A172 (cell line): ENCODE measurements around the gene CBX2. TPM values are rescaled to one million over a fixed set of nuclear protein-coding genes. Genes with fewer than 3 reads are reported as not detected.

ENCODE experiments used
- DNase-seq: peaks from one replicate; pipeline ENCODE4 v3.0.0-alpha.2; 2015; ENCODE audit warnings: low spot score
- total RNA-seq: library from RNA; depleted of rRNA; stranded (reverse); fragments of >200 nt; shearing (Covaris generic); gene quantifications from 2 replicates; pipeline ENCODE4 v1.2.3, GENCODE V29; 2014

The CBX2 gene
- total RNA-seq, 1 experiment from 2014 or later = 24.7 TPM

DNA sequence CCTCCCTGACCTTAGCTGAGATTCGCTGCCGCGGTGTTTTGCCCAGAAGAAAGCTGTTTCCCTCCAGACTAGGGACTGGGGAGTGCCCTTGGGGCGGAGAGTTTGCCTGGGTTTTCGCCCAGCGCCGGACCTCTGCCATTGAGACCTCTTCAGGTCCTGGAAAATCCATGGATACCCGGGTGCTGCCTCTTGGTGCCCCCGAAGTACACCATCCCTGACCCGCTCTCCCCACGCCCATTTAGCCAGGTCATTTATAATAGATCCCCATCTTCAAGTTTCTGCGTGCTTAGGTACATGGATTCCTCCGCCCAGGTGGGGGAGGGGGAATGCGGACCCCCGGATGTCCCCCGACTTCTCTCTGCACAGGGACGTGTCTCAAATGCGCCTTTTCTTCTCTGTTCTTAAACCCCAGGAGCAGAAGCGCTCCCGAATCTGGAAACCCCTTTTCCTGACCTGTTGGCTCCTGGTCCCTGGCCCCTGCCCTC lies 34.0 kb downstream of the CBX2 start:
- DNase-seq = no peak

DNA sequence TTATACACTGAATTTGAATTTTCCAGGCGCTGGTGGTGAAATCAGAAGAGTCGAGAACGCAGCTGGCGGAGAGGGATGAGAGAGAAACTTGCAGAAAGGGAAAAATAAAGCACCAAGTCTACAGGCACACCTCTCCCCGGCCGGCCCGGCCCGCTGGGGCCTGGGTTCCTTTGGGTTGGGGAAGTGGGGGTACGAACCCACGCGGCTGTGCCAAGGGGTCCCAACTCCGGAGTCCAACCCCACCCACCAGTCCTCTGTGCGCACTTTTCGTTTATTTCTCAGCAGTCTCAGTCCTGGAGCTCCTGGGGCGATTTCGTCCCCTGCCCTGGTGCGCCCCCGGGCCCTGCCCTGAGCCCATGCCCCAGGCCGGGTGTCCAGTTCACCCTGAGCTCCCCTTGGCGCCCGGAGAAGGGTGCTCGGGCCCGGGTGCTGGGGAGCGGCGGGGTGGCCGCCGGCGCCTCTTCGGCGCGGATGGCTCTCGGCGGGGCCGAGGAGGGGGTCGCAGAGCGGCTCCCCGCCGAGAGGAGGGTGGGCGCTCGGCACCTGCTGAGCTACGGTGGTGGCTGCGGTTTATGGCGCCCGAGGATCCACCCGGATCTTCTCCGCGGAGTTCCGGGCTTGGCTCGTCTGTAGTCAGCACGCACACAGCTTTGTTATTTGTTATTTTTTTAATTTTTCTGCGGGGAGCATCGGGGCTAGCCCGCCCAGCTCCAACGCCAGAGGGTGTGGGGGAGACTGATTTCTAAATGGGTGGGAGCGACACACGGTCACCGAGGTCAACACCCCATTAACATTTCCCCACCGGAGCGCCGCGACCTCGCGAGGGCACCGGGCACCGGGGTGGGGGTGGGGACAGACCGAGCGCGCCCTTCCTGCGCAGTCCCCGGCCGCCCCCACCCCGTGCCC lies 34.7 kb downstream of the CBX2 start:
- DNase-seq = no peak

DNA sequence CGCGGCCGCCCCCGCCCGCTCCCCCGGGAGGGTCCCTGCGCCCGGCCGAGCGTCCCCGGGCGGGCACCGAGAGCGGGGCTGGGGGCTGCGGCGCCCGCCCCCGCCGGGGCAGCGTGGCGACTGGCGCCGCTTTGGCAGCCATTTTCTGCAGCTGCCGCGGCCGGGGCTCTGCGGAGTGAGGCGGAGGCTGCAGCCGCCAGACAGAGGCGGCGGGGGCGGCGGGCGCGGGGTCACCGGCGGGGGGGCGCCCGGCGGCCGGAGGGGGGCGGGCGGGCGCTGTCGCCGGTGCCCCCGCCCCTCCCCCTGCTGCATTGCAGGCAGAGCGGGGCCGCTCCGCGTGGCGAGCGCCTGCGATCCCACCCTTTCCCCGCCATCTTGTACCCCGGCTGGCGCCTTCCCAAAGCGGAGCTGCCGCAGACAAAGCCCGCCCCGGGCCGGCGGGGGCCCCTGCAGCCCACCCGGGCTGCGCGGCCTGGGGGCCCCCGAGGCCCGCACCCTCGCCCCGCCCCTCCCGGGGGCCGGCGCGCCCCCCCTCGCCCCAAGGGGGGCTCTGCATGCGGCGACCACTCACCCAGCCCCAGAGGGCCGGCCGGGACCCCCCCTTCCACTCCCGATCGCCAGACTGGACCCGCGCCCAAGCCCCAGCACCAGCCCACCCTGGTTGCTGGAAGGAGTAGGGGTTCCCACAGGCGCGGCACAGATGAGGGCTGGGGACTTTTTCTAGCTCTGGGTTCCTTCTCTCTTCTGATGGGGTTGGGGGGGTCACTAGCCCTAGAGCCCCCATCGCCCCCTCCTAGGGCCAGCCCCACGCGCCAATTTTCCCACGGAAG lies 35.6 kb downstream of the CBX2 start:
- no peak for DNase-seq

DNA sequence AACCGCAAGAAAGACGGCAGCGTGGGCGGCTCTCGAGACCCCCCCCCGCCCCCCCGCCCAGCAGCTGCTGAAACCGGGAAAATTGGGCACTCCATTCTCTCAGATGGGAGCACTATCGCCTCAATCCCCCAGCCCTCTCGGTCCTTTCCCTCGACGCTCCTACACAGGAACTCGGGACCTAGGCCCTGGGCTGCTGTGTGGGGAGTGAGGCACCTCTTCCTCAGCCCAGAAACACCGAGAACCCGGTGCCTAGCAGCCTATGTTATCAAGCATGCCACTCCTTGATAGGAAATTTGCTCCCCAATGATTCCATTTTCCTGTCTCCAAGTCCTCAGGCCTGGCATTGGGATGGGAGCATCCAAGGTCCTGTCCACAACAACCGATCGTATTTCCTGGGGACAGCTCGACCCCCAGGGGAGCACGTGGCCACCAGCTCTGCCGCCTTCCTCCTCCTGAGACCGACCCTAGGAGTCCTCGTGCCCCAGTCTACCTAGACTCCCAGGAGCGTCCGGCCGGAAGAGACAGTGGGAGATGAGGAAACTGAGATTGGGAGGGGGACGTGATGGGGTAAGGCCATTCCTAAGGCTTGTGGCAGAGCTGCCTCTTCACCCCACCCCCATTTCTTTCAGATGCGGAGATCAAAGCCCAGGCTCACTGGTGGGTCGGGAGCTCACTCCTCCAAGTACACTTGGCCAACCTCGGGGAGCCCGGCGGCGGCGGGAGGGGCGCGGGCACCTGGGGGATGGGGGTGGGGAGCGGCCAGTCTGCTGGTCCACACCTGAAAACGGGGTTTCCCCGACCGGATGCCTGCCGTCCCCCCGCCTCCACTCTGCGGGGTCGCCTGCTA lies 36.4 kb downstream of the CBX2 start:
- no peak for DNase-seq

DNA sequence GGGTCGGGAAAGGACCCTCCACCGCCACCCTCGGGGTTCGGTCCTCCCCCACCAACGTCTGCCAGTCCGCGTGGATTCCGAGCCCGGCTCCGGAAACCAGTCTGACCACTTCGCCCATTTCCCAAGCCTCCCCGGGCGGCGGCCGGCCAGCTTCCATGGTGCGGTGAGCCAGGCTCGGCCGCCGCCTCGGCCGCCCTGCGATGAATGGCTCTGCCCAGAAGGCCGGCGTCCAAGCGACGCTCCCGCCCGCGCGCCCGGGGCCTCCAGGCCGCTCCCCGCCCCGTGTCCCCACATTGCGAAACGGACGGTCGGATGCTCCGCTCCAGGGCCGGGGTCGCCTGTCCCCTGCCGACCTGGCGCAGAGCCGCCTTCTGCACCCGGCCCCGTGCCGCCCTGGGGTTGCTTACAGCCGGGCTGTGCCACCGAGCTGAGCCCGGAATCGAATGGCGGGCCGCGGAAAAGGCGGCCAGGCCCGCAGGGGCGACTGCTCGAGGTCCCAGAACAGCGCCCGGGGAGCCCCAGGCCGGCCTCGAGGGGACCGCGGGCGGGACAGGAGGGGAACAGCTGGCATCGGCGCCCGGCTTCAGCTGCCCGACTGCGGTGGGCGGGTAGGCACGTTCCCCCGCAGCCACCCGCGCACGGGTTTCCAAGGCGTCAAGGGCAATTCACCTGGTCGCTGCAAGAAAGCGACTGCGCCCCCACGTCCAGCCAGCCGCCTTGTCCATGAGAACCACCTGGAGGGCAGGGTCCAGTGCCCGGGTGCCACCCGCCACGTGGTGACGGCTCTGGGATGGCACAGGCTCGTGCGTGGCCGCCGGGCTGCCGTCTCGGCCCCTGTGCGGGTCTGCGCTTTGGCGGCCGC lies 37.3 kb downstream of the CBX2 start:
- DNase-seq = no peak

DNA sequence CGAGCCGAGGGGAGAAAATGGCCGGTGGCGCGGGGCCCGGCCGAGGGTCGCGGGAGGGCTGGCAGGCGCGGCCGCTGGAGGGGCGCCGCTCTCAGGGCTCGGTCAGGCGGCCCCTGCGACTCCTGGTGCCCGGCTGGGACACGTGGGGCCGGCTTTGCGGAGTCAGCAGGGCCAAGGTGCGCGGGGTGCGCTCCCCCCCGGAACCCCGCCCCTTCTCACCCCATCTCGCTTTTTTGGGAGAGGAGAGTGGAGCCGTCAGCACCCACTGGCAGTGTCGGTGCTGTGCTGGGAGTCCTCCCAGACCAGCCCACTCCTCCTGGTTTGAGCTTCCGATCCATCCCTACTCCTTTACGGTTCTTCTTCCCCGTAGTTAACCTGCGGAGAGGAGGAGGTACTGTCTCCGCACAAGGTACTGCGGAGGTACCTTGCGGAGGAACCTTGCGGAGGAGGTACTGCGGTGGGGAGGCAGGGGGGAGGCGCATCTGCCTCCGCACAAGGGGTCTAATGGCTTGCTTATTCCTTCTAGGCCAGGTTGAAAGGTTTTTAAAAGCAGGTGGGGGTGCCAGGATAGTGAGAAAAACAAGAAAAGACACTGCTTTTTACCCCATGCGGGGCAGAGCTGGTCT lies 38.0 kb downstream of the CBX2 start:
- no peak for DNase-seq

DNA sequence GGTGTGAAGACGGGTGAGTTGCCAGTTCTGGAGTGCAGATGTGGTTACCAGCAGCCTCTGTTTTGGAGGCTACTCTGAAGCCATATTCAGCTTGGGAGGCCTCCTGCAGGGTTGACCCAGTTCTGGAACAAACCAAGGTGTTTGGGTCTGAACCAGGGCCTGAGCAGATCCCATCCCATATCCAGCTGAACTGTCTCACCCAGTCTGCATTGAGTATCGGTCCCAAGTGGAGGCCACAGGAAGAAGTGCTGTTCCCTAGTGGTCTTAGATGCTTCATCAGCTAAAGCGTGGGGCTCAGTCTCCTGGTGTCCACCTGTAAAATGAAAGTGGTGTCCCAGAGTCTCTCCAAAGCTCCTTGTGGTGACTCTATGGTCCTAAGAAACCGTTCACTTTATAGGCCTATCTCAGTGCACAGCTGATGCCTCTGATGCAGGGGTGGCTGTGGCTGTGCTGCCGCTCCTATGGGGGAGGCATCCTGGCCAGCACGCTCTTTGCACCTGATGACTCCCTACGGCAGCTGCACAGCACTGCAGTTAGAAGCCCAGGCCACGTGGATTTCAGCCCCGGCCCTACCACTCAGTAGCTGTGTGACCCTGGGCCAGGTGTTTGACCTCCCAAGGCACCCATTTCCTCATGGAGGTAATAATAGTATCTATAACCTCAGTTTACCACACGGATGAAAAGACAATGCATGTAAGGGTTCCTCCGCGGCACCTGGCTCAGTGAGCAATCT lies 40.2 kb downstream of the CBX2 start:
- no peak for DNase-seq

DNA sequence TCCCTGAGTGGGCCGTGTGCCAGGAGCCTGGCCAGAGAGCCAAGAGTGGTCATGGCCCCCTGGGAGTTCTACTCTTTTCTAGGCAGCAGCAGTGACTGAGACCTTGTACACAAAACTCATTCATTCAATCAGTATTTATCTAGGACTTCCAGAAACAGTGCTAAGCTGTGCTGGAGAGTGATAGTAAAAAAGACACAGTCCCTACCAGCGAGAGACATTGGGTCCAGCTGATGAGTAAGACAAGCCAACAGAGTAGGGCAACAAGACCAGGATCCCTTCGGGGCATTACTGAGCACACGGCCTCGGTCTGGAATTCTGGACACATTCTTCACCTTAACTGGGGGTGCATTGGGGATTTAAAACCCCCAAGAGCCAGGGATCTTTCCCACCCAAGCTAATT lies 41.1 kb downstream of the CBX2 start:
- DNase-seq = no peak

DNA sequence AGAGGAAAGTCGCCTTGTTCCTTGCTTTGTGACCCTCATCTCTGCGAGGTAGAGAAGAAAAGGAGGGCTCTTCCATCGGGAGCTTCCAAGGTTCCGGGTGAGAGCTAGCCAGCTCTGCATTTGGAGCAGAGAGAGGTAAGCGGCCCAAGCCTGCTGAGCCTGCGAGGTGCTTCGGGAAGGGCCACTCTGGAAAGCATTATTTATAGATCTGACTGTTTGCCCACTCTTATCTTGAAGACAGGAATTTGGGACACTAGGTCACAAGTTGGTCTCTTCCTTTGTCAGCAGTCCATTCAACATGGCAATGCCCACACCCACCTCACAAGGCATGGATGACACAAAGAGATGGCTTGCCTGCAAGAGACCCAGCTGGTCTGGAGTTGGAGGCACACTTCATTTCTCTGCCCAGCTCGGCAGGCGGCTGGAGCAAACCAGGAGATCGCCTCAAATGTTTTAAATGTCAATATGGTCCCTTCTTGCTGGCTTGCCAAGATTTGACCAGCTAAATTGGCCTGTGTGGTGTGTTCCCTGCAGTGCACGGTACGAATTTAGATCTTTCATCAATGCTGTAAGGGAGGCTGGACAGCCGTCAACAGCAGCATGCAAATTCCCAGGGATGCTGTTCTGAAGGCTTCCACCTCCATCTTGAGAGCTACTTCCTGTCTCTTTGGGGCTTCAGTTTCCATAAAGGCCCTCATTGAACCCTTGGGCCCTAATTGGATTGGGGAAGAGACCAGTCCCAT lies 41.8 kb downstream of the CBX2 start:
- no peak for DNase-seq

DNA sequence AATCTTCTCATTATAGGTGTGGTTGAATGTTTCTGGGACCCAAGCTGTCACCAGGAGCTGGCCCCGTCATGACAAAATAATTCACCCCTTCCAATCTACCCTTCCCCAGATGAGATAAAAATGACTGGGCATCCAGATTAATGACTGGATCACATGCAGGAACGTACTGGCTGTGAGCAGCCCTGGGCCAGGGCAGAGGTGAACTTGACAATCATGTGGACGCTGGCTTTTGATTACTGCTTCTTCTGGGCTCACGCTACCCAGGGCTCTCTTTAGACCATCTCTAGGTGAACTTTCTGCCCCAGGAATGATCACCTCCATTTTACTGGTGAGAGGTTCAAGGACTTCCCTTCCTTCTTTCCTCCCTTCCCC lies 43.0 kb downstream of the CBX2 start:
- no peak for DNase-seq

DNA sequence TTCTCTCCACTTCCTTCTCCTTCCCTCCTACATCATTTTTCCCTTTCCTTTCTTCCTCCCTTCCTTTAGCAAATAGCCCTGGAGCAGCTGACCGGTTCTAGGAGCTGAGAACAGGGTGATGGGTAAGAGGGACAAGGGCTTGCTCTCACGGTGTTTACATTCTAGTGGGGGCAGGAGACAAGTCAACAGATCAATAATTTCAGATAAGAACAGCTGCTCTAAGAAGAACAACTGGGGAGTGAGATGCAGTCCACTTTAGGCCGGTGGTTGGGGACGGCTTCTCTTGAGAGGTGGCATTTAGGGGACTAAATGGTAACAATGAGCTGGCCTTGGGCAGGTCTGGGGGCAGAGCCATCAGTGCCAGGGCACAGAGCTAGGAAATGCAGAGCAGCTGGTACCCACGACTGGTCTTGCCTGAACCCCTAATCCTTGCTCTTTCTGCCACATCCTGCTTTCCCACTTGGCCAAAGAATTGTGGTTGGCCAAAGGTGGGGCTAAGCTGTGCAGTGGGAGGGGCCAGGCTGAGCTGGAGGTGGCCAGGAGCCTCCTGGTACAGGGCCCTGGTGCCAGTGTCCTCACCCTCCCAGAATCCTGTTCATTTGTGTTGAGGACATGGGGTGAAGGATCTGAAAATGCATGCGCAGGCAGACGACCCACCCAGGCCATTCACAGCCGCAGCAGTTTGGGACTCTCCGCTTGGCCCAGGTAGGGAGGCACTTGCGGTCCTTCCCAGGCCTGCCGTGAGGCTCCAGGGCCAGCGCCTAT lies 43.6 kb downstream of the CBX2 start:
- no peak for DNase-seq

DNA sequence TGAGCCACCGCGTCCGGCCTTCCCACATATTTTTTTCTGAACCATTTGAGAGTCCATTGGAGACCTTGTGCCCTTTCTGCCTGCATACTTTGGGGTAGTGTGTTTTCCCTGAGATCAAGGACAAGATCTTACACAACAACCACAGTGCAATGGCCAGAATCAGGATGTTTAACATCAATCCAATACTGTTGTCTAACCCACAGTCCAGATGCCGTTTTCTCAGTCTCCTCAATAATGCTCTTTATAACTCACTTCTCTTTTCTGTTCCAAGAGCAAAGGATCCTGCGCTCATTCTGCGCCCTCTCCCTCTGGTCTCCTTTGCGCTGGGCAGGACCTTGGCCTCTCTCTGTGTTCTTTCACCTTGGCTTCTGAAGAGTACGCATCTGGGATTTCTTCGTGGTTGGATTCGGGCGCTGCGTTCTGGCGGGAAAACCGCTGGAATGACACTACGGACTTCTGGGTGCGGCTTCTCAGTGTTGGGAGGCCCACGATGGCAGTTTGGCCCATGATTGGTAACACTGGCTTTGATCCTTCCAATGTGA lies 44.7 kb downstream of the CBX2 start:
- DNase-seq = no peak

DNA sequence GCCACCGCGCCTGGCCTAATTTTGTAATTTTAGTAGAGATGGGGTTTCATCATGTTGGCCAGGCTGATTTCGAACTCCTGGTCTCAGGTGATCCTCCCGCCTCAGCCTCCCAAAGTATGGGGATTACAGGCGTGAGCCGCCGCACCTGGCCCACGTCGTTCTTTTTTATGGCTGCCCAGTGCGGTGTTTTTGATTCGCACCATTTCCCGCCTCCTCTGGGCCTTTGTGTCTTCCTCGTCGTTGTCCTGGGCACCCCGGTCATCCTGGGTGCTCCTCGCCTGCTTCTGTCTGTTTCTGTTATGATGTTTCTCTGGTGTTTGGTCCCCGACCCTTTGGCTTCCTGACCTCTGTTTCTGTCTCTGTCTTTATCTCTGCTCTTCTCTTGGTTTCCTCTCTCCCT lies 46.3 kb downstream of the CBX2 start:
- no peak for DNase-seq

DNA sequence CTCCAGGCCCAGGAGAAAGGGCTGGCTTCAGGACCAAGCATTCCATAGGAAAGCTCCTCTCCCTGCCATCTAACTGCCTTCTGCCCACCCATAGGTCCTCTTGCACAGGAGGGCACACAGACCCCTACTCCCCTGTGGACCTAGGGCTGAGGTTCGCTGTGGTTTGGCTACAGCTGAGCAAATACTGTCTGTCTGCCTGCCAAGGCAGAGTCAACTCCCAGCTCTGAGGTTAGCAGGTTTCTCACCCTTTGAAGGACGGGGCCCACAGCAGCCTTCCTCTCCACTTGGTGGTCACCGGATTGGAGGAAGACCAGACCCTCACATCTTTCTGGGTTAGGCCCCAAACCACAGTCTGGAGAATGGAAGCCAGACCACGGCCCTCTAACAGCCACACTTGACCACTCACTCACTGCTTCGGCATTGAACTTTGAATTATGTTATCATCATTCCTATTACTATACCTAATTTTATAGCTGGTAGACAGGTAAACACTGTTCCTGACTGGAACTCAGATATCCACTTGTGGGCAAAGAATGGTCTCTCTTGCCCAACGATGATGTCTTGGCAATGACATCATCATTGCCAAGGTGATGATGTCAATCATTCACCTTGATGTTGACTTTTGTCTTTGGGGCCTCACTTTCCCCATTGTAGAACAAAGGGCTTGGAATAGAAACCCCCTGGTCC lies 47.1 kb downstream of the CBX2 start:
- DNase-seq = no peak

DNA sequence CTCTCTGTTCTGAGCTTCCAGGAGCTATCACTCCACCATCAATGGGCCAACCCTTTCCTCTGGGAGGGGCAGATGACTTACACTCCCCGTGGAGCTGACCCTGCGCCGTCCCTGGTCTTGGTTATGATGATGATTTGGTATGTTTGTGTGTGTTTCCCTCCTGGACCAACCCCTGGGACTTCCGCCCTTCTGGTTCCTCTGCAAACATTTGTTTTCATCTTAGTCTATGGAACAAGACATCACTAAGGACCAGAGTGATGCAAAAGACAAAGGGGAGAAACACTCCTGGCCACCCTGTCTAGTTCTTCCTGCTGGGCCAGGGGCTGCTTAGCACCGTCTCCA lies 47.6 kb downstream of the CBX2 start:
- no peak for DNase-seq

DNA sequence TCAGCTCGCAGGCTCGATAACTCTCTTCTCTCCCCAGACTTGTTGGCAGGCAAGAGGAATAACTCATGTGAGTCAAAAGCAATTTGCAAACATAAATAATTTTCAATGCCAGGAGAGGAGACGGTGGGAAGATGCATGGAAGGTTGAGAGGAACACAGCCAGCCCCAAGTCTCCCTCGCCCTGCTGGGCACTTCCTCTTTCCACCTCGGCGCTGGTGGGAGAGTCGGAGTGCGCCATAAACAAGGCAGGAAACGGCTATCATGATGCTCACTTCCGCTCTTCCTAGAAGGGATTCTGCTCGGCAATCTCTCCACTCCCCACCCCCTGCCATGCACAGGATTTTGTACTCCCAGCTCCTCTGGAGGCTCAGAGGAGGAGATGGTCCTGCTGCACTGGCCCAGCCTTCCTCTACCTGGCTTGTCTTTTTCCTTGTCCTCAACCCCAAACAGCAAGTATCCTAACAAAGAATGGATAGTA lies 48.3 kb downstream of the CBX2 start:
- DNase-seq = peak; percentile 51

DNA sequence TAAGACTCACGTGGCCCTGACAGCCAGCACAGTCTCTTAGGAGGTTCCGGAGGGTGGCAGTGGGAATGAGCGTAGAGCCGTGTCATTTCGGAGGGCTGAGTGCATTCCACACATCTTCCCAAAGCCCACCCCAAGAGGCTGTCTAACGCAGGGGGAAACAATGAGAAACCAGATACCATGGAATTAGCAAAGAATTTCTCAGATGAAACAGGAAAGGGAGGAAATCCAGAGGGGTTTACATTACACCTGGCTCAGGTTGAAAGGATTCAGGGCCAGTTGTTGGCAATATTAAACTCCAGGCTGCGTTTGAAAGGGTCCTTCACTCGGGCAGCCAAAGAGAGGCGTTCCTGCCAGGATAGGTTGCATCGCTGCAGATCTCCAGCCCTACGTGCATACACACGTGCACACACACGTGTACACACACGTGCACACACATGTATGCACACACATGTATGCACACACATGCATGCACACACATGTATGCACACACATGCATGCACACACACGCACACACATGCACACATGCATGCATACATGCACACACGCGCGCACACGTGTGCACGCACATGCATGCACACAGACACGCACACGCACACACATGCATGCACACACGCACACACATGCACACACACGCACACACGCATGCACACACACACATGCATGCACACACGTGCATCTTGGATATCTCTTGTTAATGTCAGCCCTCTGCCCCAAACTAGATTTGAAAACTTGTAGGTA lies 49.1 kb downstream of the CBX2 start:
- no peak for DNase-seq
